HCT116 (cell line): Measurements from ENCODE around the gene ZNF593. TPM values are rescaled to one million over a fixed set of nuclear protein-coding genes. Genes with fewer than 3 reads are reported as not detected.
A peak's percentile ranks its signal among the peaks of the same experiment; 100 is the strongest.

ENCODE experiments used
- ATAC-seq: fragments of 200-7000 bp; cut with Tn5 transposase; 2 replicates; pipeline ENCODE4 v1.9.1; 2020; ENCODE audit warnings: mild to moderate bottlenecking, moderate library complexity
- BruUV-seq: library from RNA; stranded (reverse); fragments of 400-500 nt; replicated peaks from 2 replicates; lab custom pipeline; 2021; lab: Mats Ljungman, UMichigan
- CTCF ChIA-PET: fragments of 300-600 bp; sonication (Branson Sonifier 250); formaldehyde crosslinking; loops from one replicate; lab custom pipeline; 2021; ENCODE audit warnings: antibody characterized with exemption; lab: Charles Lee
- POLR2A ChIA-PET: fragments of 300-600, 350-600 bp; sonication (Branson Sonifier 250); formaldehyde crosslinking; loops from one replicate; lab custom pipeline; 2021; ENCODE audit warnings: antibody characterized with exemption; lab: Charles Lee
- RAD21 ChIA-PET, 2 experiments: fragments of 300-600 bp; sonication (Branson Sonifier 250); formaldehyde crosslinking; loops; one replicate each; lab custom pipeline; 2023; ENCODE audit warnings: low total read pairs in 2 of 2; ENCODE audit not compliant: uncharacterized antibody in 2 of 2, unreplicated experiment in 2 of 2, low non-redundant PET in 1 of 2; lab: Charles Lee
- DNase-seq: peaks from one replicate; pipeline ENCODE4 v3.0.0-alpha.2; 2010; ENCODE audit warnings: low read depth, low spot score
- H2AFZ ChIP-seq: fragments of 200-600 bp; shearing (Covaris generic), sonication (generic); 2 replicates; pipeline ENCODE4 v1.6.1; 2017; ENCODE audit warnings: low read depth, mixed run types, mixed read lengths, antibody characterized with exemption, low read length; ENCODE audit not compliant: poor library complexity, severe bottlenecking
- H3K27ac ChIP-seq: 2 replicates; pipeline ENCODE4 v1.5.1; 2012; ENCODE audit warnings: low read depth, low read length
- H3K27me3 ChIP-seq: fragments of 200-600 bp; sonication (generic); 2 replicates; pipeline ENCODE4 v1.6.1; 2016; ENCODE audit warnings: mixed run types, low read length, mixed read lengths; ENCODE audit not compliant: insufficient read depth
- H3K36me3 ChIP-seq, 2 experiments: fragments of 200-500 bp in 1 of 2; fragments of 200-600 bp in 1 of 2; sonication (Bioruptor generic) in 1 of 2; sonication (generic) in 1 of 2; 2 replicates each; pipeline versions ENCODE4 v1.5.1 to v1.6.1; 2014 to 2016; ENCODE audit warnings: low read length in 2 of 2, inconsistent platforms in 1 of 2, mixed read lengths in 1 of 2, mixed run types in 1 of 2; ENCODE audit not compliant: insufficient read depth in 2 of 2, control insufficient read depth in 1 of 2
- H3K4me1 ChIP-seq, 2 experiments: fragments of 200-600 bp in 1 of 2; sonication (generic) in 1 of 2; 2 replicates each; pipeline versions ENCODE4 v1.5.1 to v1.6.1; 2012 to 2017; ENCODE audit warnings: low read length in 2 of 2, inconsistent platforms in 1 of 2, mild to moderate bottlenecking in 1 of 2, mixed read lengths in 1 of 2, mixed run types in 1 of 2, moderate library complexity in 1 of 2; ENCODE audit not compliant: insufficient read depth in 2 of 2, control insufficient read depth in 1 of 2
- H3K4me2 ChIP-seq: fragments of 200-600 bp; sonication (generic); 2 replicates; pipeline ENCODE4 v1.6.1; 2017; ENCODE audit warnings: mixed run types, low read length, mixed read lengths
- H3K4me3 ChIP-seq, 2 experiments: fragments of 200-600 bp in 1 of 2; sonication (generic) in 1 of 2; replicated peaks in 1 of 2; 2 replicates each; pipeline ENCODE4 v1.5.1; 2011 to 2016; ENCODE audit warnings: low read length in 2 of 2, control low read depth in 1 of 2, low read depth in 1 of 2, mild to moderate bottlenecking in 1 of 2, mixed read lengths in 1 of 2, mixed run types in 1 of 2
- H3K79me2 ChIP-seq: fragments of 200-600 bp; sonication (generic); 2 replicates; pipeline ENCODE4 v1.6.1; 2017; ENCODE audit warnings: mild to moderate bottlenecking, mixed run types, low read length, moderate library complexity, mixed read lengths; ENCODE audit not compliant: insufficient read depth
- H3K9ac ChIP-seq: fragments of 200-600 bp; sonication (generic); 2 replicates; pipeline ENCODE4 v1.6.1; 2016; ENCODE audit warnings: low read length, mixed read lengths
- H3K9me2 ChIP-seq: fragments of 200-600 bp; sonication (generic), shearing (Covaris generic); 2 replicates; pipeline ENCODE4 v1.6.1; 2017; ENCODE audit warnings: mixed run types, mild to moderate bottlenecking, moderate library complexity; ENCODE audit not compliant: insufficient read depth
- H3K9me3 ChIP-seq, 2 experiments: fragments of 200-500 bp in 1 of 2; fragments of 200-600 bp in 1 of 2; sonication (Bioruptor generic) in 1 of 2; sonication (generic) in 1 of 2; 2 replicates each; pipeline ENCODE4 v1.6.1; 2014 to 2017; ENCODE audit warnings: low read length in 2 of 2, mixed read lengths in 2 of 2, inconsistent platforms in 1 of 2, low read depth in 1 of 2, mild to moderate bottlenecking in 1 of 2, mixed run types in 1 of 2, moderate library complexity in 1 of 2; ENCODE audit not compliant: control insufficient read depth in 1 of 2, insufficient read depth in 1 of 2
- H4K20me1 ChIP-seq: fragments of 200-600 bp; sonication (generic), shearing (Covaris generic); 2 replicates; pipeline ENCODE4 v1.6.1; 2017; ENCODE audit warnings: mixed run types, mild to moderate bottlenecking, moderate library complexity; ENCODE audit not compliant: insufficient read depth
- CTCF ChIP-seq, 3 experiments: fragments of 200-600 bp in 1 of 3; sonication (generic) in 1 of 3; IDR thresholded peaks in 2 of 3; conservative IDR thresholded peaks in 1 of 3; 2 replicates each; pipeline ENCODE4 v1.5.1; 2012 to 2017; ENCODE audit warnings: low read depth in 2 of 3, low read length in 2 of 3, antibody characterized with exemption in 1 of 3, borderline replicate concordance in 1 of 3, control low read depth in 1 of 3, mild to moderate bottlenecking in 1 of 3, mixed read lengths in 1 of 3, mixed run types in 1 of 3, moderate library complexity in 1 of 3; ENCODE audit not compliant: insufficient read depth in 1 of 3
- EZH2phosphoT487 ChIP-seq: fragments of 200-600 bp; IDR thresholded peaks from 2 replicates; pipeline ENCODE4 v1.6.1; 2018; ENCODE audit warnings: antibody characterized with exemption, borderline replicate concordance
- JUND ChIP-seq: IDR thresholded peaks from 2 replicates; pipeline ENCODE4 v1.6.1; 2012
- ZFX ChIP-seq: fragments of 450-650 bp; IDR thresholded peaks from 2 replicates; pipeline ENCODE4 v1.6.1; 2017
- intact Hi-C: fragments of 100-400 bp; cut with micrococcal nuclease; formaldehyde crosslinking; loops from 2 replicates; pipeline ENCODE4 v1.10.0; 2022
- total RNA-seq: library from RNA; stranded (reverse); gene quantifications from one replicate; pipeline ENCODE4 v1.2.1, GENCODE V29; 2021; ENCODE audit not compliant: unreplicated experiment

Gene ZNF593
- total RNA-seq, 1 experiment from 2014 or later: 62.4 TPM

GRCh38 chr1:26164036-26164860, 5.5 kb upstream of the ZNF593 start:
- DNase-seq (no peak), ATAC-seq (peak; percentile 79)
- H4K20me1 ChIP-seq: no peaks in the 10 kb centered on the region
- POLR2A ChIA-PET: no interaction called here
- BruUV-seq: no TSS peak
- peak overlapping the region; percentile 85 for H2AFZ ChIP-seq
- H3K4me1 ChIP-seq: peaks cover 11 to 38% of the 10 kb centered on the region in 2 experiments
- no peaks in the 10 kb centered on the region for H3K9me2 ChIP-seq
- RAD21 ChIA-PET: no interaction called here
- H3K27ac ChIP-seq: peak overlapping the region; percentile 31; the same call in 1 of the 2 replicates
- H3K4me2 ChIP-seq: peak overlapping the region; percentile 90
- no peaks in the 10 kb centered on the region for H3K36me3 ChIP-seq
- peak overlapping the region; percentile 60 for H3K9ac ChIP-seq
- intact Hi-C loops: no loop called here
- CTCF ChIA-PET: interaction anchor here (0.9 to 1.3 kb wide), 3 partner anchors 13 to 129 kb away, joined by 3 to 7 read pairs (median 3); partner anchors contain the start of gene CNKSR1
- no peaks in the 10 kb centered on the region for H3K9me3 ChIP-seq
- TF ChIP-seq ZFX (peak; percentile 40; the same call in 1 of the 2 replicates), JUND (no peak), CTCF (IDR thresholded peaks at IDR 0.05 in 2 of 3, conservative IDR thresholded peaks at IDR 0.05 in 1 of 3; ENCODE audit: borderline replicate concordance in 1 of 3, insufficient read depth in 1 of 3, low read depth in 2 of 3, low read length in 2 of 3) (peak in 2 of 3 experiments; percentile 43 to 61; a peak in 4 of 6 replicates), EZH2phosphoT487 (no peak)
- H3K4me3 ChIP-seq: peak overlapping the region; percentile 37 to 54
- H3K79me2 ChIP-seq: no peaks in the 10 kb centered on the region
- no peaks in the 10 kb centered on the region for H3K27me3 ChIP-seq
